Ascending aorta (tissue), 2 donors: ENCODE measurements around the gene ANK3. TPM values are rescaled to one million over a fixed set of nuclear protein-coding genes. Genes with fewer than 3 reads are reported as not detected.

Experiments
- DNase-seq, 2 donors: peaks; one replicate each; pipeline ENCODE4 v3.0.0-alpha.2; 2019; ENCODE audit warnings: low spot score in 2 of 2
- H3K27ac ChIP-seq, 2 donors: fragments of 200-600 bp; sonication (generic); one replicate each; pipeline ENCODE4 v1.5.1; 2016 to 2017; ENCODE audit warnings: mild to moderate bottlenecking in 1 of 2
- H3K27me3 ChIP-seq: fragments of 200-600 bp; sonication (generic); one replicate; pipeline ENCODE4 v1.5.1; 2017
- H3K36me3 ChIP-seq, 2 donors: fragments of 200-600 bp; sonication (generic); one replicate each; pipeline ENCODE4 v1.5.1; 2016
- H3K4me1 ChIP-seq, 2 donors: fragments of 200-600 bp; sonication (generic); one replicate each; pipeline ENCODE4 v1.5.1; 2016 to 2017; ENCODE audit warnings: mild to moderate bottlenecking in 1 of 2
- H3K4me3 ChIP-seq, 2 donors: fragments of 200-600 bp; sonication (generic); one replicate each; pipeline ENCODE4 v1.5.1; 2016 to 2017; ENCODE audit warnings: mild to moderate bottlenecking in 1 of 2
- H3K9me3 ChIP-seq, 2 donors: fragments of 200-600 bp; sonication (generic); one replicate each; pipeline ENCODE4 v1.5.1; 2016
- intact Hi-C: fragments of 100-400 bp; cut with DNase I; formaldehyde crosslinking; loops from one replicate; pipeline ENCODE4 v1.15.1; 2023
- total RNA-seq: library from RNA; depleted of rRNA; stranded (reverse); fragments of >200 nt; gene quantifications from one replicate; pipeline ENCODE4 v1.1.0, GENCODE V29; 2016
- TF ChIP-seq, protein P1 (sequence below), 3 experiments: fragments of 200-600 bp in 2 of 3; fragments of 450-650 bp in 1 of 3; sonication (generic) in 2 of 3; IDR thresholded peaks; one replicate each; pipeline ENCODE4 v1.5.1; 2016 to 2019; ENCODE audit warnings: antibody characterized with exemption in 3 of 3, mild to moderate bottlenecking in 1 of 3, moderate library complexity in 1 of 3

Gene ANK3
- total RNA-seq, 1 donor from 2014 or later, result 28.3 TPM

DNA sequence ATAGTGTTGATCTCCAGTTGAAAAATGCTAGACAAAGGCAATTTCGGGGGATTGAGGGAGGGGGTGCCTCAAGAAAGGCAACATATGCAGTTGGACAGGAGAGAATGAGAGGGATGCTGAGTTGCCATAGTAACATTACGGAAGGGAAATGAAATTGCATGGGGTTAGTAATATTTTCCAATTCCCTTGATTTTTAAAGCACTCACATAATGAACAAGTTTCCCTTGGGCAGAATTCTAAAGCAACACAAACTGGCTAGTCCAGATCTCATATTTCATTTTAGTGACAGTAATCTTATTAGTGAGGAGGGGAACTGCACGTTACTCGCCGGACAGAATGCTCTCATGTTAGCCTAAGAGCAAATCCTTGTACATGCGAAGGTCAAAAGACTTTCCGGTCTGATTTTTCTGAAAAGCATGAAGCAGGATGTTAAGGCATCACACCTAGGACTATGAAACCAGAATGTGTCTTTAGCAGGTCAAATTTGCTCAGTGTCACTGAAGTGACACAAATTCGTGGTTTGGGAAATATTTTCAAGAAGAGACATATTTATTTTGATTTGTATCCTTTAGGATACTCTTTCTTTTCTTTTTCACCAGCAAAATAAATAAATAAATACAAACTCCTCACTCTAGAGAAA, 165.5 kb downstream of the ANK3 start:
- Histone ChIP-seq H3K4me1 (no peaks in the 10 kb centered on the region), H3K27me3 (no peaks in the 10 kb centered on the region), H3K9me3 (no peaks in the 10 kb centered on the region), H3K27ac (no peak overlapping the region), H3K36me3 (no peaks in the 10 kb centered on the region), H3K4me3 (no peak overlapping the region)
- TF ChIP-seq, protein P1, sequence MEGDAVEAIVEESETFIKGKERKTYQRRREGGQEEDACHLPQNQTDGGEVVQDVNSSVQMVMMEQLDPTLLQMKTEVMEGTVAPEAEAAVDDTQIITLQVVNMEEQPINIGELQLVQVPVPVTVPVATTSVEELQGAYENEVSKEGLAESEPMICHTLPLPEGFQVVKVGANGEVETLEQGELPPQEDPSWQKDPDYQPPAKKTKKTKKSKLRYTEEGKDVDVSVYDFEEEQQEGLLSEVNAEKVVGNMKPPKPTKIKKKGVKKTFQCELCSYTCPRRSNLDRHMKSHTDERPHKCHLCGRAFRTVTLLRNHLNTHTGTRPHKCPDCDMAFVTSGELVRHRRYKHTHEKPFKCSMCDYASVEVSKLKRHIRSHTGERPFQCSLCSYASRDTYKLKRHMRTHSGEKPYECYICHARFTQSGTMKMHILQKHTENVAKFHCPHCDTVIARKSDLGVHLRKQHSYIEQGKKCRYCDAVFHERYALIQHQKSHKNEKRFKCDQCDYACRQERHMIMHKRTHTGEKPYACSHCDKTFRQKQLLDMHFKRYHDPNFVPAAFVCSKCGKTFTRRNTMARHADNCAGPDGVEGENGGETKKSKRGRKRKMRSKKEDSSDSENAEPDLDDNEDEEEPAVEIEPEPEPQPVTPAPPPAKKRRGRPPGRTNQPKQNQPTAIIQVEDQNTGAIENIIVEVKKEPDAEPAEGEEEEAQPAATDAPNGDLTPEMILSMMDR (IDR thresholded peaks at IDR 0.05), result no peak
- no peak for DNase-seq
- intact Hi-C loops, result loop anchor here (5.0 kb wide), 1 partner anchor 203 kb away; no protein-coding TSS in a partner anchor

DNA sequence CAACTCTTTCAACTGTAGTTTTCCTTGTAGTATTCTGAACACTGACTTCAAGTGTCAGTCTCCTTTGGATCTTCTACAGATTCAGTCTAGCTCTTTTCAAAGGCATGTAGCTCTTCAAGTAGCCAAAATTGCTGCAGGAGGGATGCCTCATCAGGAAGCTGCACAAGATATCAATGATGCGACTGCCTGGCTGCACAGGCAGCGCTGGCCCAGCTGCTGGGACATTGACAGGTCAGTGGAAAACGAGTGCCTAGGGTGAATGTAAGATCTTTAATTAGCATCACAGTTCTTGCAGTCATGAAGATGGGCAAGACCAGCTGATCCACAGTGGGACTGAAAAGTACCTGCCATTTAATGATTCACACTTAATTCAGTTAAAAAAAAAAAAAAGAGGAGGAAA, 167.6 kb downstream of the ANK3 start:
- Histone ChIP-seq H3K27me3 (no peaks in the 10 kb centered on the region), H3K4me1 (no peaks in the 10 kb centered on the region), H3K27ac (no peak overlapping the region), H3K36me3 (no peaks in the 10 kb centered on the region), H3K4me3 (no peak overlapping the region), H3K9me3 (no peaks in the 10 kb centered on the region)
- TF ChIP-seq, protein P1 (IDR thresholded peaks at IDR 0.05), result no peak
- DNase-seq, result no peak
- intact Hi-C loops, result loop anchor here (5.0 kb wide), 1 partner anchor 205 kb away; no protein-coding TSS in a partner anchor

DNA sequence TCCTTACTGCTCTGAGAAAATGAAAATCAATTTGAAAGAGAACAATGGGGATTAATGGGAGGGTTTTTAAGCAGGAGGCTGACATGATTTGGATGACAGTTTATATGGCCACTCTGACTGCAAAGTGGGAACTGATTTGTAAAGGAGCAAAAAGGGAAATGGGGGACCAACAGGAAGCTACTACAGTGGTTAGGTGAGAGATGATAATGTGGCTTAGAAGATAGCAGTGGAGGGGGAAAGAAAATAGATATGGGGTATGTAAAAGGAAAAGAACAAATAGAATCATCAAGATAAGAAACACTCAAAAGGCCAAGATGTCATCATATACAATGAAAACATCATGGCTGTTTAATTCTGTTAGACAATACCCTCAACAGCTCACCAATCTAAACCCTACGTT, 177.5 kb downstream of the ANK3 start:
- Histone ChIP-seq H3K36me3 (no peaks in the 10 kb centered on the region), H3K4me3 (no peak overlapping the region), H3K9me3 (peaks cover 0 to 7% of the 10 kb centered on the region in 2 donors), H3K4me1 (peaks cover 0 to 11% of the 10 kb centered on the region in 2 donors), H3K27me3 (no peaks in the 10 kb centered on the region), H3K27ac (no peak overlapping the region)
- intact Hi-C loops, result no loop called here
- no peak for DNase-seq
- TF ChIP-seq, protein P1 (IDR thresholded peaks at IDR 0.05), result no peak

DNA sequence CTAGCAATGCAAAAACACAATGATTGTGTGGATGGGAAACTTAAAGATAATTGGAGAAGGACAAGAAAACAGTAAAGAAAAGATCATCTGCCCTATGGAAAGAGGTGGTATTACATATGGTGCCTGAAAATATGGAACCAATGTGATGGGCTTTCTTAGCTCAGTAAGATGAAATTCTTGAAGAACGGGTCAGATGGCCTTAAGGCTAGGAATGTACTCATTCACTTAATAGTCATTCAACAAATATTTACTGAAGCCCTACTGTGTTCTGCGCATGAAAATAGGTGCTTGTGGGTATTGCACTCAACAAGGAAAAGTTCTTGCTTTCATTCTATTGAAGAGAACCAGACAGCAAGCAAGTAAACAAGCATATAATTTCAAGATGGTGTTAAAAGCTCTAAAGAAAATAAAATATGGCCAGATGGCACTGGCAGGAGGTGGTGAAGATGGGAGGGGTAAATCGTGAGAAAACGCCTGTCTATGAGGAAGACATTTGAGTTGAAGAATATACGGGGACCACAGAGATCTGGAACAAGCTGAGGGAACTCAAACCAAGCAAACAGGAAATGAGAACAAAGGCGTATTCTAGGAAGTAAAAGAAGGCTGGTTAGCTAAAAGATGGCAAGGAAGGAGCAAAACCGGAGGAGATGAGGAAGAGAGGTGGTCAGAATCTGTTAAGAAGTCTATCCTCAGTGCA, 179.7 kb downstream of the ANK3 start:
- H3K36me3 ChIP-seq, result no peaks in the 10 kb centered on the region
- intact Hi-C loops, result loop anchor here (5.0 kb wide), 2 partner anchors 222 to 583 kb away; no protein-coding TSS in a partner anchor
- H3K4me1 ChIP-seq, result peaks cover 0 to 11% of the 10 kb centered on the region in 2 donors
- TF ChIP-seq, protein P1 (IDR thresholded peaks at IDR 0.05), result no peak
- H3K27me3 ChIP-seq, result no peaks in the 10 kb centered on the region
- no peak for DNase-seq
- H3K9me3 ChIP-seq, result peaks cover 0 to 7% of the 10 kb centered on the region in 2 donors
- no peak overlapping the region for H3K27ac ChIP-seq
- no peak overlapping the region for H3K4me3 ChIP-seq

DNA sequence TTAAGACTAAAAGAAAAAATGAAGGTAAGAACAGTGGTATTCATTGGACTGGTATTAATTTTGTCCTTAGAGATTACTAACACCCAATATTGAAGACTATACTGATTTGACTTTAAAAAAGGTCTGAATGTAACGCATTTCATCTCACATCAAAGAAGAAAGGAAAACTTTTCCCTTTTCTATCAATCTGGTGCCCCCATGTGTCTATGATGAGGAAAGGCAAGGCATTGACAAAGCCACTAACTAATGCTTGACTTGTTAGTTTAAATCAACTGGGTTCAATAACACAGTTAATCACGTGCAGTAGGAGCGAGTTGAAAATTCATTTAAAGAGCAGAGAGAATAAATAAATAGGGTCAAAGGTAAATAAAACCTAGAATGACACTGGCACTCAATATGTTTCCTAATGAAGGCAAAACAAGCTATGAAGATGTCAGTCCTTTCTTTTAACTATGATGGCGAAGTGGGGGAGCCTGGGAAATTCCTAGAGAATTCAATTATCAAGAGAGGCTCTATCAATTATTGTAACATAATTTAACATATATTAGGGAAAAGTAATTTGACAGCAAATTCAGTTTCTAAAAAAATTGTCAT, 180.9 kb downstream of the ANK3 start:
- no peak for DNase-seq
- intact Hi-C loops, result loop anchor here (1.0 to 5.0 kb wide), 4 partner anchors 93 to 581 kb away; no protein-coding TSS in a partner anchor
- no peak overlapping the region for H3K27ac ChIP-seq
- H3K36me3 ChIP-seq, result no peaks in the 10 kb centered on the region
- TF ChIP-seq, protein P1 (IDR thresholded peaks at IDR 0.05), result peak; percentile 61 to 84 (median 77)
- peaks cover 0 to 7% of the 10 kb centered on the region in 2 donors for H3K9me3 ChIP-seq
- no peak overlapping the region for H3K4me3 ChIP-seq
- H3K4me1 ChIP-seq, result peaks cover 0 to 11% of the 10 kb centered on the region in 2 donors
- no peaks in the 10 kb centered on the region for H3K27me3 ChIP-seq
